Nephron (organoid): ENCODE measurements around the gene CFL1.

Experiments
- H3K27ac Mint-ChIP-seq, 3 experiments: 2 replicates each; pipeline ENCODE4 v1.8.0; 2020; ENCODE audit warnings: mixed read lengths in 3 of 3, mild to moderate bottlenecking in 2 of 3, moderate library complexity in 1 of 3
- H3K27me3 Mint-ChIP-seq: 2 replicates; pipeline ENCODE4 v1.8.0; 2021; ENCODE audit warnings: low read depth, mild to moderate bottlenecking, moderate library complexity, mixed read lengths
- H3K36me3 Mint-ChIP-seq: 2 replicates; pipeline ENCODE4 v1.8.0; 2020; ENCODE audit warnings: low read depth, mixed read lengths
- H3K4me1 Mint-ChIP-seq: 2 replicates; pipeline ENCODE4 v1.8.0; 2020; ENCODE audit warnings: mixed read lengths
- H3K4me3 Mint-ChIP-seq, 3 experiments: 2 replicates each; pipeline ENCODE4 v1.8.0; 2020; ENCODE audit warnings: mild to moderate bottlenecking in 3 of 3, mixed read lengths in 3 of 3, moderate library complexity in 2 of 3
- H3K9me3 Mint-ChIP-seq: 2 replicates; pipeline ENCODE4 v1.8.0; 2020; ENCODE audit warnings: mixed read lengths
- CTCF ChIP-seq, 3 experiments: fragments of 200-600 bp; sonication (generic); IDR thresholded peaks; one replicate each; pipeline ENCODE4 v1.5.0; 2021; ENCODE audit warnings: antibody characterized with exemption in 3 of 3; ENCODE audit not compliant: unreplicated experiment in 3 of 3

The CFL1 gene

DNA sequence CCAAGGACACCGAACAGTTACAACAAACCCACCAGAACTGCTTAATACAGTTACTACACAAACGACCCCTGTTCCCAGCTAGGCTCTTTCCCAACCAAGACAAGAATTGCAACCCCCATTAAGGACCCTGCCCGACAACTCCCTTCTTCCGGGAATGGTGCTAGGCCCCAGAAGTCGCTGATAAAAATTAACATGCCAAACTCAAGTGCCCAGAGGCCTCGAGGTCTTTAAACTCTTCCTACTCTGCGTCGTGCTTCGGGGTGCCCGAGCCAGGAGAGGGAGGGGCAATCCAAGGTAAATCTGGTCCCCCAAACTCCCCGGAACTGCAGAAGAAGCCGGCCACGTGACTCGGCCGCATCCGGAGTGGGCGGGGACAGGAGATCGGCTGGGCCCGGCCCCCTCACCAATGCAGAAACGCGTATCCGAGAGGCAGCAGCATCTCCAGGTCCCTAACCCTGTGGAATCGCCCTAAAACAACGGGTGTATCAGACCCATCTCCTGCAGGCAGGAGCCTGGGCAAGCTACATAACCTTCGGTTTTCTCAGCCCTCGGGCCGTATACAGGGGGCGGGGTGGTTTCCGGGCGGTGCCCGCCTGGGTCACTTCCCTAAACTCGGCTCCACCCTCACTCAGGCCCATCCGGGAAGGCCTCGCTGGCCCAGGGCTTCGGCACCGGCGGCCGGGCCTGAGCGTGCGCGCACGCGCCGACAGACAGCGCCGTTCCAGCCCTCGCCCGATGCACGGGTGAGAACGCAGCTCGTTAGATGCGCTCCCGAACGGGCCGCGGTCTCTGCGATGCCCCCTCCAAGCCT, 1.1 kb downstream of the CFL1 start:
- Mint-ChIP-seq H3K36me3 (peaks cover 43% of the 10 kb centered on the region), H3K9me3 (no peaks in the 10 kb centered on the region), H3K27ac (peak overlapping the region; percentile 54 to 85 (median 59)), H3K4me3 (peak overlapping the region; percentile 91 to 97 (median 97)), H3K27me3 (no peaks in the 10 kb centered on the region), H3K4me1 (peaks cover 22% of the 10 kb centered on the region)
- TF ChIP-seq CTCF (IDR thresholded peaks at IDR 0.05; ENCODE audit: unreplicated experiment in 3 of 3) = no peak

DNA sequence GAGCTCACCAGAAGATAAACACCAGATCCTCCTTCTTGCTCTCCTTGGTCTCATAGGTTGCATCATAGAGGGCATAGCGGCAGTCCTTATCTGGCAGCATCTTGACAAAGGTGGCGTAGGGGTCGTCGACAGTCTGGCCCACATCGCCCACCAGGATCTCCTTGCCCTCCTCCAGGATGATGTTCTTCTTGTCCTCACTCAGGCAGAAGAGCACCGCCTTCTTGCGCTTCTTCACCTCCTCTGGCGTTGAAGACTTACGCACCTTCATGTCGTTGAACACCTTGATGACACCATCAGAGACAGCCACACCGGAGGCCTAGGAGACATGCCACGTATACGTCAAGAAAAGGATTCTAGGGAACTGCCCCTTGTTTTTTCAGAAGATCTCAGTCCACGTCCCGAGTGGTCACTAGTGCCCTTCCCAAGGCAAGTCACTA, 2.0 kb downstream of the CFL1 start:
- TF ChIP-seq CTCF (IDR thresholded peaks at IDR 0.05; ENCODE audit: unreplicated experiment in 3 of 3) = no peak
- H3K4me1 Mint-ChIP-seq = peaks cover 22% of the 10 kb centered on the region
- H3K27me3 Mint-ChIP-seq = no peaks in the 10 kb centered on the region

GRCh38 chr11:65854852-65855837, 2.8 kb downstream of the CFL1 start:
- Mint-ChIP-seq H3K4me1 (peaks cover 21% of the 10 kb centered on the region), H3K9me3 (no peaks in the 10 kb centered on the region), H3K4me3 (peak overlapping the region; percentile 91 to 97 (median 97)), H3K27me3 (no peaks in the 10 kb centered on the region), H3K36me3 (peaks cover 48% of the 10 kb centered on the region), H3K27ac (peak overlapping the region in 1 of 3 experiments; percentile 85)
- TF ChIP-seq CTCF (IDR thresholded peaks at IDR 0.05; ENCODE audit: unreplicated experiment in 3 of 3) = no peak

More for the DNA sequence above, 2.0 kb downstream of the CFL1 start:
- peak overlapping the region; percentile 91 to 97 (median 97) for H3K4me3 Mint-ChIP-seq
- H3K36me3 Mint-ChIP-seq = peaks cover 48% of the 10 kb centered on the region
- H3K27ac Mint-ChIP-seq = peak overlapping the region; percentile 54 to 85 (median 59)
- H3K9me3 Mint-ChIP-seq = no peaks in the 10 kb centered on the region

- Mint-ChIP-seq H3K4me3 (peak overlapping the region; percentile 75 to 84 (median 83)), H3K9me3 (no peaks in the 10 kb centered on the region), H3K36me3 (peaks cover 48% of the 10 kb centered on the region), H3K27ac (peak overlapping the region in 1 of 3 experiments; percentile 44), H3K4me1 (peaks cover 17% of the 10 kb centered on the region), H3K27me3 (no peaks in the 10 kb centered on the region)
- no peak for TF ChIP-seq CTCF (IDR thresholded peaks at IDR 0.05; ENCODE audit: unreplicated experiment in 3 of 3)
These were observed 3.8 kb downstream of the CFL1 start for GRCh38 chr11:65854161-65854592.

DNA sequence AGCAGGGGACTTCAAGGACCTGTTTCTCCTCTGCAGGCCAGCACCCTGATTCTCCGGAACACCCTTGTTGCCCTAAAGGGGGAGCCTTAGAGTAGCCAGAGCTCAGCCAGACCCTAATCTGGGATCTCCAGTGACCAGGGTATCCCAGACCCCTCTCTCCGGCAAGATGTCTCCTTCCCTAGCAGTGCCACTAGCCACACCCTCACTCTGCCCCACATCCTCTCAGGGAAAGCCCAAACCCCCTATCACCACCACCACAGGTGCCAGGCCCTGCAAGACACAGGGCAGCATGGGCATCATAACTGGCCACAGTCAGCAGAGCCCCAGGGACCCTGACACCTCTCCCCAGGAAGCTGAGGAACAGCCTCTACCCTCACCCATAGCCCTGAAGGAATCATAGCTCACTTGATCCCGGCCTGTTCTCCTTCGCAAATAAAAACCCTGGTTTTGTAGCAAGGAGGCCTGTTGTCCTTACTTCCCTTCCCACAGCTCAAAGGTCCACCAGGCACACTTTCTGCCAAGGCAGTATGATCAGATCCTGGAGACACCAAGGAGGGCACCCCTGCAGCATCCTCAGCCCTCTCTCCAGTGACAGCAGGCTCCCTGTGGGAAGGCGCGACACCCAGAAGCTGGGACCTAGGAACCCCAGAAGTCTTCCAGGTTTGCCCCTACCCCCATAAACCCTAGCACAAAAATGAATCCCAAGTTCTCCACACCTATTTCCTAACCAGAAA, 4.6 kb downstream of the CFL1 start:
- TF ChIP-seq CTCF (IDR thresholded peaks at IDR 0.05; ENCODE audit: unreplicated experiment in 3 of 3) = no peak
- Mint-ChIP-seq H3K9me3 (no peaks in the 10 kb centered on the region), H3K36me3 (peaks cover 48% of the 10 kb centered on the region), H3K4me1 (peaks cover 15% of the 10 kb centered on the region), H3K4me3 (peak overlapping the region; percentile 45 to 84 (median 83)), H3K27me3 (no peaks in the 10 kb centered on the region), H3K27ac (no peak overlapping the region)
